DMS153 (cell line): ENCODE data around the gene TMEM204.
A peak's percentile ranks its signal among the peaks of the same experiment; 100 is the strongest.

Experiments used
- DNase-seq: peaks from one replicate; lab custom pipeline; 2025; lab: John Stamatoyannopoulos, UW

The TMEM204 gene

GRCh38 chr16:1520461-1520860 is 13.0 kb upstream of the TMEM204 start:
- DNase-seq = no peak

- no peak for DNase-seq
Observed at GRCh38 chr16:1523581-1524245, 9.8 kb upstream of the TMEM204 start.

- no peak for DNase-seq
Observed at GRCh38 chr16:1524366-1524765, 9.1 kb upstream of the TMEM204 start.

GRCh38 chr16:1525871-1526607 is 7.4 kb upstream of the TMEM204 start:
- DNase-seq = peak; percentile 3

- peak; percentile 50 for DNase-seq
Observed at GRCh38 chr16:1526608-1527555, 6.6 kb upstream of the TMEM204 start.

- DNase-seq = no peak
Observed at GRCh38 chr16:1527836-1528811, 5.3 kb upstream of the TMEM204 start.

- DNase-seq = no peak
Observed at GRCh38 chr16:1528921-1529537, 4.4 kb upstream of the TMEM204 start.

- DNase-seq = no peak
Observed at GRCh38 chr16:1530349-1530882, 3.0 kb upstream of the TMEM204 start.

- DNase-seq = no peak
Observed at GRCh38 chr16:1530883-1531637, 2.4 kb upstream of the TMEM204 start.

GRCh38 chr16:1531638-1531910 is 1.9 kb upstream of the TMEM204 start:
- no peak for DNase-seq

GRCh38 chr16:1532081-1532760 is 1.2 kb upstream of the TMEM204 start:
- DNase-seq = no peak

- DNase-seq = no peak
Observed at GRCh38 chr16:1532771-1533170, 695 bp upstream of the TMEM204 start.

- no peak for DNase-seq
Observed at GRCh38 chr16:1534021-1535020, 855 bp downstream of the TMEM204 start.

- no peak for DNase-seq
Observed at GRCh38 chr16:1535391-1536291, 2.2 kb downstream of the TMEM204 start.

- no peak for DNase-seq
Observed at GRCh38 chr16:1536601-1537000, 3.1 kb downstream of the TMEM204 start.

GRCh38 chr16:1537138-1537577 is 3.7 kb downstream of the TMEM204 start:
- no peak for DNase-seq

- no peak for DNase-seq
Observed at GRCh38 chr16:1537763-1538289, 4.4 kb downstream of the TMEM204 start.
